ENCODE data around the gene OSBPL6.
A peak's percentile ranks its signal among the peaks of the same experiment; 100 is the strongest.

Gene OSBPL6

GRCh38 chr2:178304333-178304732 is 110.0 kb downstream of the OSBPL6 start:
- peak; percentile 87 for TF ChIP-seq SP7 (tag by site-specific recombination; IDR thresholded peaks at IDR 0.05)
- no peak for TF ChIP-seq ZNF747 (tag by site-specific recombination; IDR thresholded peaks at IDR 0.05)
- no peaks in the 10 kb centered on the region for H3K9me3 ChIP-seq (ENCODE audit: control insufficient read depth, insufficient read depth, low read depth, low read length)
- CTCF ChIA-PET = interaction anchor here (0.6 to 2.6 kb wide), 3 partner anchors 10 to 72 kb away, joined by 3 to 14 read pairs (median 10); no protein-coding TSS in a partner anchor
- POLR2A ChIA-PET = interaction anchor here (0.6 kb wide), 1 partner anchor 14 kb away, joined by 3 read pairs; no protein-coding TSS in a partner anchor
- no peaks in the 10 kb centered on the region for H3K36me3 ChIP-seq (ENCODE audit: control insufficient read depth in 2 of 2, insufficient read depth in 1 of 2, low read length in 2 of 2)
- H3K27ac ChIP-seq (ENCODE audit: extremely low read depth, low read depth, low read length) = no peak overlapping the region
- H3K4me3 ChIP-seq (ENCODE audit: low read depth, low read length) = no peak overlapping the region
- no peaks in the 10 kb centered on the region for H3K4me1 ChIP-seq (ENCODE audit: control insufficient read depth, insufficient read depth, low read length)

- Histone ChIP-seq H3K4me3 (ENCODE audit: low read depth, low read length) (no peak overlapping the region), H3K27ac (ENCODE audit: extremely low read depth, low read depth, low read length) (no peak overlapping the region), H3K36me3 (ENCODE audit: control insufficient read depth in 2 of 2, insufficient read depth in 1 of 2, low read length in 2 of 2) (no peaks in the 10 kb centered on the region), H3K9me3 (ENCODE audit: control insufficient read depth, insufficient read depth, low read depth, low read length) (no peaks in the 10 kb centered on the region), H3K4me1 (ENCODE audit: control insufficient read depth, insufficient read depth, low read length) (no peaks in the 10 kb centered on the region)
- TF ChIP-seq YY2 (tag by site-specific recombination; IDR thresholded peaks at IDR 0.05) (no peak), ZNF324 (tag by site-specific recombination; IDR thresholded peaks at IDR 0.05) (no peak), TRIM28 (IDR thresholded peaks at IDR 0.05; ENCODE audit: borderline replicate concordance, low read length) (no peak), ZNF692 (tag by site-specific recombination; IDR thresholded peaks at IDR 0.05) (no peak), HOXA7 (CRISPR knock-in tag; IDR thresholded peaks at IDR 0.05; ENCODE audit: borderline replicate concordance) (no peak), ZNF239 (tag by site-specific recombination; IDR thresholded peaks at IDR 0.05) (no peak), ZFP41 (tag by site-specific recombination; IDR thresholded peaks at IDR 0.05; ENCODE audit: borderline replicate concordance) (no peak), ZNF248 (tag by site-specific recombination; IDR thresholded peaks at IDR 0.05) (no peak), ZBTB26 (tag by site-specific recombination; optimal IDR thresholded peaks at IDR 0.05) (no peak), GLIS2 (tag by site-specific recombination; IDR thresholded peaks at IDR 0.05) (no peak), ZNF654 (tag by site-specific recombination; IDR thresholded peaks at IDR 0.05; ENCODE audit: low read depth) (peak; percentile 43), ZBTB8A (tag by site-specific recombination; IDR thresholded peaks at IDR 0.05) (0 out of 2 replicates have a peak, but pooled peaks have one; percentile 16), OSR2 (tag by site-specific recombination; IDR thresholded peaks at IDR 0.05) (no peak)
- TF ChIP-seq, protein P1, sequence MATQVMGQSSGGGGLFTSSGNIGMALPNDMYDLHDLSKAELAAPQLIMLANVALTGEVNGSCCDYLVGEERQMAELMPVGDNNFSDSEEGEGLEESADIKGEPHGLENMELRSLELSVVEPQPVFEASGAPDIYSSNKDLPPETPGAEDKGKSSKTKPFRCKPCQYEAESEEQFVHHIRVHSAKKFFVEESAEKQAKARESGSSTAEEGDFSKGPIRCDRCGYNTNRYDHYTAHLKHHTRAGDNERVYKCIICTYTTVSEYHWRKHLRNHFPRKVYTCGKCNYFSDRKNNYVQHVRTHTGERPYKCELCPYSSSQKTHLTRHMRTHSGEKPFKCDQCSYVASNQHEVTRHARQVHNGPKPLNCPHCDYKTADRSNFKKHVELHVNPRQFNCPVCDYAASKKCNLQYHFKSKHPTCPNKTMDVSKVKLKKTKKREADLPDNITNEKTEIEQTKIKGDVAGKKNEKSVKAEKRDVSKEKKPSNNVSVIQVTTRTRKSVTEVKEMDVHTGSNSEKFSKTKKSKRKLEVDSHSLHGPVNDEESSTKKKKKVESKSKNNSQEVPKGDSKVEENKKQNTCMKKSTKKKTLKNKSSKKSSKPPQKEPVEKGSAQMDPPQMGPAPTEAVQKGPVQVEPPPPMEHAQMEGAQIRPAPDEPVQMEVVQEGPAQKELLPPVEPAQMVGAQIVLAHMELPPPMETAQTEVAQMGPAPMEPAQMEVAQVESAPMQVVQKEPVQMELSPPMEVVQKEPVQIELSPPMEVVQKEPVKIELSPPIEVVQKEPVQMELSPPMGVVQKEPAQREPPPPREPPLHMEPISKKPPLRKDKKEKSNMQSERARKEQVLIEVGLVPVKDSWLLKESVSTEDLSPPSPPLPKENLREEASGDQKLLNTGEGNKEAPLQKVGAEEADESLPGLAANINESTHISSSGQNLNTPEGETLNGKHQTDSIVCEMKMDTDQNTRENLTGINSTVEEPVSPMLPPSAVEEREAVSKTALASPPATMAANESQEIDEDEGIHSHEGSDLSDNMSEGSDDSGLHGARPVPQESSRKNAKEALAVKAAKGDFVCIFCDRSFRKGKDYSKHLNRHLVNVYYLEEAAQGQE (tag by site-specific recombination; IDR thresholded peaks at IDR 0.05) = no peak
- ChIA-PET POLR2A (no interaction called here), CTCF (interaction anchor here (0.7 to 2.6 kb wide), 17 partner anchors 9 to 1005 kb away, joined by 3 to 14 read pairs (median 4); no protein-coding TSS in a partner anchor)
Measured at GRCh38 chr2:178306352-178307073, 112.2 kb downstream of the OSBPL6 start.

Measured in HEK293 (cell line).